Dedifferentiated amniotic fluid mesenchymal stem cell (primary cell): ENCODE results near the gene NT5DC2.

Source experiments
- DNase-seq: peaks from one replicate; pipeline ENCODE4 v3.0.0-alpha.2; 2016; ENCODE audit errors: extremely low spot score

Gene NT5DC2

DNA sequence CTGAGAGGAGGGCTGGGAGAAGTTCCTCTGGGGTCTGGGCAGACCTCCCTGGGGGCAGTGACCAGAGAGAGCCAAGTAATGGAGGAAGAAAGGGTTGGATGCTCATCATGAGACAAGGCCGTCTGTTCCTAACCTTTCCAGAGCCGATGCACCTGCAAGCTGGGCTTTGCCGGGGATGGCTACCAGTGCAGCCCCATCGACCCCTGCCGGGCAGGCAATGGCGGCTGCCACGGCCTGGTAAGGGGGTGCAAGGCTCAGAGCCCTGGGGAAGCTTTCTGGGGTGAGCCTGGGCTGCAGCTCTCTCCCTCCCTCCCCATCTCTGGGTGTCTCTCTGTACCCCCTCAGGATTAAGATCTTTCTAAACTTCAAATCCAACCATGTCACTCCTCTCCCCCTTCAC lies 22.1 kb downstream of the NT5DC2 start:
- no peak for DNase-seq

DNA sequence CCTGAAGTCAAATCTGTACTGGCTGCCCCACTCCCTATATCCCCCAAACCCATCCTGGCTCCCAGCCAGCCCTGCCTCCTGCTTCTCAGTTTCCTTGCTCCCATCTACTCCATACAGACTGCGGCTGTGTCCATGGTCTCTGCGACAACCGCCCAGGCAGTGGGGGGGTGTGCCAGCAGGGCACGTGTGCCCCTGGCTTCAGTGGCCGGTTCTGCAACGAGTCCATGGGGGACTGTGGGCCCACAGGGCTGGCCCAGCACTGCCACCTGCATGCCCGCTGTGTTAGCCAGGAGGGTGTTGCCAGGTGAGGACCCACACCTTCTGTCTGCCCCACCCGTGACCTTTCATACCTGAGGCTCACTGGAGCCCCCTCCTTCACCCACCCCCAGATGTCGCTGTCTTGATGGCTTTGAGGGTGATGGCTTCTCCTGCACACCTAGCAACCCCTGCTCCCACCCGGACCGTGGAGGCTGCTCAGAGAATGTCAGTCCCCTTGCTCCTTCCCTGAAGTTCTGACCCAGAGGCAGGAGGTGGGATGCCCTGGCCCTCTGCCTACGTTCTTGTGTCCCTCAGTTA lies 23.8 kb downstream of the NT5DC2 start:
- DNase-seq: no peak

DNA sequence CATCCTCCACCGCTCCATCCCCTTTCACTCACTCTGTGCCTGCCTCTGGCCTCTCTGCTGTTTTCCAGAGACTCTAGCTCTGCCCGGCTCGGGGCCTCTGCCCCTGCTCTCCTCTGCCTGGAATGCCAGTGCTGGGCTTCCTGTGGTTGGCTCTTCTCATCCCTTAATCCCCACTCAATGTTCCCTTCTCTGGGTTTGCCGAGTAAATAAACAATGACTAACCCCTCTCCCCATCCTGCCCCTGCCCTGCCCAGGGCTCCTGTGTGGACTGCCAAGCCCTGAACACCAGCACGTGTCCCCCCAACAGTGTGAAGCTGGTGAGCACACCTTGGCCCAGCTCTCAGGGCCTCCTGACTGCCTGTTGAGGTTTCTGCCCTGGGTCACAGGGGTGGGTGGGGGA lies 26.3 kb downstream of the NT5DC2 start:
- peak; percentile 78 for DNase-seq

GRCh38 chr3:52506266-52506966 lies 27.2 kb downstream of the NT5DC2 start:
- DNase-seq: no peak

- DNase-seq: no peak
These were observed 28.7 kb downstream of the NT5DC2 start for GRCh38 chr3:52504977-52505376.

DNA sequence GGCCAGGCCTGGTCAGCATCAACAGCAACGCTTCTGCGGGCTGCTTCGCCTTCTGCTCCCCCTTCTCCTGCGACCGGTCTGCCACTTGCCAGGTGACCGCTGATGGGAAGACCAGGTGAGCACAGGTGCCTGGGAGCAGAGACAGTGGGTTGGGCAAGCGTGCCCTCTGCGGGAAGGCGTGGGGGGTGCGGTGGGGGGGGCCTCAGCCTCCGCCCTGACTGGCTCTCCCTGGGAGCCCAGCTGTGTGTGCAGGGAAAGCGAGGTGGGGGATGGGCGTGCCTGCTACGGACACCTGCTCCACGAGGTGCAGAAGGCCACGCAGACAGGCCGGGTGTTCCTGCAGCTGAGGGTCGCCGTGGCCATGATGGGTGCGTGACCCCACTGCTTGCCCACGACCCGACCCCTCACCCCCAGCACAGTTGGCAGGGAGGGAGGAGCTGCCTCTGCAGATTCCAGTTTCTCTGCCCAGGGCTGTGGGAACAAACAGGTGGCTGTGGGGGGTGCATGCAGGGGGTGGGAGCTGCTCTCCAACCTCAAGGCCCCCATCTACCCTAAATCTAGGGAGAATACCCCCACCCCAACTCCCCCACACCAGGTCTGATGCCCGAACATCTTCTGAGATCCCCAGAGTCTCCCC lies 29.8 kb downstream of the NT5DC2 start:
- DNase-seq: no peak

- DNase-seq: no peak
These were observed 30.8 kb downstream of the NT5DC2 start for GRCh38 chr3:52502808-52503350.

- no peak for DNase-seq
These were observed 31.7 kb downstream of the NT5DC2 start for GRCh38 chr3:52502001-52502400.

GRCh38 chr3:52501046-52501445 lies 32.6 kb downstream of the NT5DC2 start:
- DNase-seq: no peak

DNA sequence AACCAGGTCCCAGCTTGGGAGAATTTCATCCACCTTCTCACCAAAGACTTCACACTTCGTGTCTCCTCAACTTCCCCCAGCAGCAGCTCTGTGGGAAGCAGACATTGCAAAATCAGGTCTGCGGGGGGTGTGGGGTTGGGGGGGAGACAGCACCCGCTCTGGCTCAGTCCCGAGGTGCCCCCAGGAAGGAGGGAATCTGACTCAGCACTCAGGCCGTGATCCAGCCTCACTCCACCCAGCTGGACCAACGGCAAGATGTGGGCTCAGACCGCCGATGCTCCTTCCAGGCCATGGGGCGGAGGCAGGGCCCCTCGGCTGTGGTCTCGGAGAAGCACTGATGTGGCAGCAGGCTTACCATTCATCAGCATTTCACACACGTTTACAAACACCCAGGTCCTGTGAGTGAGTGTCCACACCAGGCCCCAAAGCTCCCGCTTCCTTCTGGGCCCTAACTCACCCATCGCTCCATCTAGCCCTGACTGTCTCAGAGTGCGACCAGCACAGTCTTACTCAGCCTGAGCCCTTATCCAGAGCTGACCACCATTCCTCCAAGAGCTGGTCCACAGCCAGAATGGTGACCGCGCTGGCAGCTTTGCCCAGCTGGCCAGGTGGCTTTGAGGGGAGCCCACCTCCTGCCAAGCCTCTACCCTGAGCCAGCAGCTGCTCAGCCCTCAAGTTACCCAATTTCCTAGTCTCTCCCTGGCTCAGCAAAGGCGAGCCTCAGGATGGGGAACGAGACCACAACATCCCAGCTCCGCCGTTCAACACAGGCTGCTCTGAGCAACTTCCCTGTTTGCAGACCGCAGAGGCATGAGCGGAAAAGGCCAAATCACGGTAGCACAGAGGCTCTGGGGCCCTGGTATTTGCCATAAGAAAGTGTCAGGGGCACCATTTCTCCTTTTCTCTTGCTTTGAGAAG lies 35.3 kb downstream of the NT5DC2 start:
- no peak for DNase-seq

DNA sequence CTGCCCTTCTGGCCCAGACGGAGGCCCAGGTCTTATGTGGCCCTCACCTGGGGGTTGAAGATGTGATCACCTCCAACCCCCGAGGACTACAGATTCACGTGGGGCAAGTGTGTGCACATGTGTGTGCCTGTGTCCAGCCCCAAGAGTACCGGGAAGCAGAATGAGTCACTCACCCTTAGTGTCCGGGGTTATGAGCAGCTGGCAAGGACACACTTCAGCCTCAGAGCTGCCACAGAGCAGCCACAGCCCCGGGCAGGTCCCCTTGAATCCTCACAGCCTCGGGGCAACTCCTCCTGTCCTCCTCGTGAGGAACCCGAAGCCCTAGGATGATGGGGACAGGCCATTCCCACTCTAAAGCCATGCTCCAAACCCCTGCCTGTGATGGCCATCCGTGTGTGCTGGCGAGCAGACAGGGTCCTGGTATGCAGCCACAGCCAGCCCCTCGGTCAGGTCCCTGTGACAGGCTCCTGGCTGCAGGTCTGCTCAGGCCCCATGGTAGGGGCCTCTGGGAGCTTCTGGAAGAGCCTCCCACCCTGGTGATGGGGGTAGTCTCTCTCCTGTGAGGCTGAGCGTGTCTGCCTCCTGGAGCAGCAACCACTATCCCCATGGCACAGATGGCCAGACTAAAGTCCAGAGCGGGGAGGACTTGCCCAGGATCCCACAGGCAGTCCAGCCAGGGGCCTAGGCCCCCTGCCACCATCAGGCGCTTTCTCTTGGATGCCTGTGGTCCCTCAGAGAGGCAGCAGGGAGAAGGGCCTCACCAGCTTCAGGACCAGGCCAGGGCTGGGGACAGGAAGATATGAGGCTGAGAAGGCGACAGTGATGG lies 37.7 kb downstream of the NT5DC2 start:
- DNase-seq: no peak

DNA sequence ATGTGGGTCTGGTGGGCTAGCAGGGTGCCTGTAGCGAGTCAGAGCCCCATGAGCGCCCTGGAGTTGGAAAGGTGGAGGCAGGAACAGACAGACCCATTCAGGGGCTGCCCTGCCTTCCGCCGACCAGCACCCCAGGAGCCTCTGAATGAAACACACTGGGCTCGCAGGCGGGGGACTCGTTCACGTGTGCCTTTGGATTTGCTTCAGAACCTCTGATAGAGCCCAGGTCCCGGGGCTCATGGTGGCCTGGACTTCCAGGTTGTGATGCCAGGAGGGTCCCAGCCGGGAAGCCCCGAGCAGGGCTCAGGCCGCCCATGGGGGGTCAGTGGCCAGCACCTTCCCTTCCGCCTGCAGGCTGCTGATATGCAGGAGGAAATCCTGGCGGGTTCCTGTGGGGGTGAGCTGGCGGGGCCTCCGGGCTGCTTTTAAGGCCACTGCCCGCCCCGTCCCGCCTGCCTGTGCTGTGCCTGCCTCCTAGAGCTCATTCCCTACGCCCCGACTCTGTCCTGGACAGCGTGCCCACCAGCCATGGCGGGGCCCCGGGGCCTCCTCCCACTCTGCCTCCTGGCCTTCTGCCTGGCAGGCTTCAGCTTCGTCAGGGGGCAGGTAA lies 38.7 kb downstream of the NT5DC2 start, which contains the start of gene STAB1:
STAB1 (plus strand) TSS at position 453 of the 610 bp plus-strand sequence; CDS start at position 529, 76 bp downstream.
- no peak for DNase-seq

- no peak for DNase-seq
These were observed 39.2 kb downstream of the NT5DC2 start for GRCh38 chr3:52494445-52494844.

GRCh38 chr3:52493232-52494017 lies 40.2 kb downstream of the NT5DC2 start:
- no peak for DNase-seq

DNA sequence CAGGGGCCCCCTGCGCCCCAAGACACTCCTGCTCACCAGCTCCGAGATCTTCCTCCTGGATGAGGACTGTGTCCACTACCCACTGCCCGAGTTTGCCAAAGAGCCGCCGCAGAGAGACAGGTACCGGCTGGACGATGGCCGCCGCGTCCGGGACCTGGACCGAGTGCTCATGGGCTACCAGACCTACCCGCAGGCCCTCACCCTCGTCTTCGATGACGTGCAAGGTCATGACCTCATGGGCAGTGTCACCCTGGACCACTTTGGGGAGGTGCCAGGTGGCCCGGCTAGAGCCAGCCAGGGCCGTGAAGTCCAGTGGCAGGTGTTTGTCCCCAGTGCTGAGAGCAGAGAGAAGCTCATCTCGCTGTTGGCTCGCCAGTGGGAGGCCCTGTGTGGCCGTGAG lies 41.6 kb downstream of the NT5DC2 start:
- no peak for DNase-seq

DNA sequence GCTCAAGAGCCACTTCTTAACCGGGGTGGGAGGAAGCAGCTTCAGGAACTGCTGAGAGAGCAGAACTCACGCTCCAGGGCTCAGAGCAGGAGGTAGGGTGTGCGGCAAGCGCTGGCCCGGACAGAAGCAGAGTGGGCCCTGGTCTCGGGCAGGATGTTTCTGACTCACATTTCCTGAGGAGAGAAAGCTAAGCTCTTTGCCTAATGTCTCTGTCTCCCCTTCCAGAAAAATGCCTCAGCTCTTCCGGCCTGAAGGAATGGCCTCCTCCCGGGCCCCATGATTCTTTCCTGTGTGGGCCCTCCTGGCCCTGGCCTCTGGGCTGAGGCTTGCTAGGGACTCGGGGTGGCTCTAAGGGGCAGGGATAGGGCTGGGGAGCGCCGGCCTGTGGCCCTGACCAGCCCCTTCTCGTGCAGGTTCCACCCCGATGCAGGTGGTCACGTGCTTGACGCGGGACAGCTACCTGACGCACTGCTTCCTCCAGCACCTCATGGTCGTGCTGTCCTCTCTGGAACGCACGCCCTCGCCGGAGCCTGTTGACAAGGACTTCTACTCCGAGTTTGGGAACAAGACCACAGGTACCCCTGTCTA lies 42.6 kb downstream of the NT5DC2 start:
- no peak for DNase-seq

- no peak for DNase-seq
These were observed 43.4 kb downstream of the NT5DC2 start for GRCh38 chr3:52490035-52490938.

DNA sequence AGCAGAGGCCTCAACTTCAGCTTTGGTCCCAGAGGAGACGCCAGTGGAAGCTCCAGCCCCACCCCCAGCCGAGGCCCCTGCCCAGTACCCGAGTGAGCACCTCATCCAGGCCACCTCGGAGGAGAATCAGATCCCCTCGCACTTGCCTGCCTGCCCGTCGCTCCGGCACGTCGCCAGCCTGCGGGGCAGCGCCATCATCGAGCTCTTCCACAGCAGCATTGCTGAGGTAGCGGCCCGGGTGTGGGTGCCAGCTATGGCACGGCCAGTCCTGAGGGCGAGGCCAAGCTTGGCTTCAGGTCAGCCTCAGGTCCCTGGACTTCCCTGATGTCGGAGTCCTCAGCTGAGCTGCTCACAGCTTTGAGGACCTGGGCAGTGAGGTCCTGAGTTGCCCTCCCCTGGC lies 44.2 kb downstream of the NT5DC2 start:
- DNase-seq: no peak
